ENCODE results near the gene PIP4K2C.
"Not testable (repeated sequence)": the region's sequence is repeated elsewhere in the genome, so short reads cannot be mapped to it uniquely, and the experiment has no call there.

The PIP4K2C gene

DNA sequence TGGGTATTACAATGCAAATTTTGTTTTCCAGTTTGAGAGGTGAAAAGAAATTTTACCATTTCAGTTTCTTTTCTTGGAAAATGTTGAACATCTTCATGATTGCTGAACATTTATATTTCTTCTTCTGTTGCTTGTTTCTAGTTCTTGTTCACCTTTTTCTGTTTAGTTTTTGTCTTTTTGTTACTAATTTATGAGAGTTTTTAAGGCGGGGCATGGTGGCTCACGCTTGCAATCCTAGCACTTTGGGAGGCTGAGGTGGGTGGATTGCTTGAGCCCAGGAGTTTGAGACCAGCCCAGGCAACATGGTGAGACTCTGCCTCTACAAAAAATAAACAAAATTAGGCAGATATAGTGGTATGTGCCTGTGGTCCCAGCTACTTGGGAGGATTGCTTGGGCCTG is 30.5 kb upstream of the PIP4K2C start:
- DNase-seq = no peak

DNA sequence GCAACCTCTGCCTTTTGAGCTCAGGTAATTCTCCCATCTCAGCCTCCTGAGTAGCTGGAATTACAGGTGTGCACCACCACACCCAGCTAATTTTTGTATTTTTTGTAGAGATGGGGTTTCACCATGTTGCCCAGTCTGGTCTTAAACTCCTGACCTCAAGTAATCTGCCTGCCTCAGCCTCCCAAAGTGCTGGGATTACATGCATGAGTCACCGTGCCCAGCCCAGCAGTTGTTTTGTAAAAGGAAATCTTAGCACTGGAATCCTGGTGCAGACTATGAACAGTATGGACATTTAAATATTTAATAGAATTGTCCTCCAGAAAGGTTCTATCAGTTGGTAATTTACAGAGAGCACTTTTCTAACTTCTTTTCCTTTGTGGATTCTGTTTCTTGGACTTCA is 29.9 kb upstream of the PIP4K2C start:
- DNase-seq = not testable (repeated sequence)

DNA sequence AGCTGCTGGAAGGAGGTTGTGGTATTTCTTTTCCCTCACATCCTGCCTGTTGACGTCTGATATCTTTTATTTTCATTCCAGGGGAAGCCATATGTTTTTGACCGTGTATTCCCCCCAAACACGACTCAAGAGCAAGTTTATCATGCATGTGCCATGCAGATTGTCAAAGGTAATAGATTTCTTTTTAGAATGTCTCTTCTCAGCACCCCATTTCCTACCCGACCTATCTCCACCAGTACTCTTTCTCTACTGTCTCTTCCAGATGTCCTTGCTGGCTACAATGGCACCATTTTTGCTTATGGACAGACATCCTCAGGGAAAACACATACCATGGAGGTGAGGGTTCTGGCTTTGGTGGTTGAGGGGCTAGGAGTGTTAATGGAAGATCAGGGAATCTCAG is 27.6 kb upstream of the PIP4K2C start:
- no peak for DNase-seq

DNA sequence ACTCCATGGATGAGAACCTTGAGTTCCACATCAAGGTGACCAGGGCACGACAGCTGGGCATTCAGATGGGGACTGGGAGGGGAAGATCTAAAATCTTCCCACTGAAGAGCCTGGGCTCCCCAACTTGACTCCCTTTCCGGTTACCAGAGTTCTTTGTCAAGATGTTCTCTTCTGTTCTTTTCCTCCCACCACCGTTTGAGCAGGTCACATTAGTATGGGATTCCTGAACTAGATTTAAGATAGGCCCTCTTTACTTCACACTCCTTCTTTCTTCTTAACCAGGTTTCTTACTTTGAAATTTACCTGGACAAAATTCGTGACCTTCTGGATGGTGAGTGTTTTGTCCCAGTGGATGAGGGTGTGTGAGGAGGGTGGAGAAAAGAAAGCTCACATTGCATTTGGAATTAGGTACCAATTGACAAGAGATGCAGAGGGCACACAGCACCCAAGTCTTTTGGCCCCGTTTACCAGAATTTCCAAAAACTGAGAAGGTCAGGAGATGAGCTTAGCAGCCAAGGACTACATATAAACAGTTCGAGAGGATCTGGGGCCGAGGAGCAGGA is 26.7 kb upstream of the PIP4K2C start:
- no peak for DNase-seq

DNA sequence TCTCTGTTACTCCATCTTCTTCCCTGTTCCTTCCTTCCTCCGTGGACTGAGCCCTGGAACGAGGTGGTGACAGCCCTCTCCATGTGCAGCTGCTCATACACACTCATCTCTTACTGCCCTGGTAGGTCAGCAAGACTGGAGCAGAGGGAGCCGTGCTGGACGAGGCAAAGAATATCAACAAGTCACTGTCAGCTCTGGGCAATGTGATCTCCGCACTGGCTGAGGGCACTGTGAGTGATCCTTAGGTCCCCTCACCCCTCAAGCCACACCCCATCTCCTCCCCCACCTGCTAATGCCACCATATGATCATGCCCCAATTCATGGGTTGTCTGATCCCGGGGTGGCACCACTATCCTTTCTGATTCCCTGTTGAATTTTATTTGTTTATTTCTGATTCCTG is 22.2 kb upstream of the PIP4K2C start:
- DNase-seq = no peak

DNA sequence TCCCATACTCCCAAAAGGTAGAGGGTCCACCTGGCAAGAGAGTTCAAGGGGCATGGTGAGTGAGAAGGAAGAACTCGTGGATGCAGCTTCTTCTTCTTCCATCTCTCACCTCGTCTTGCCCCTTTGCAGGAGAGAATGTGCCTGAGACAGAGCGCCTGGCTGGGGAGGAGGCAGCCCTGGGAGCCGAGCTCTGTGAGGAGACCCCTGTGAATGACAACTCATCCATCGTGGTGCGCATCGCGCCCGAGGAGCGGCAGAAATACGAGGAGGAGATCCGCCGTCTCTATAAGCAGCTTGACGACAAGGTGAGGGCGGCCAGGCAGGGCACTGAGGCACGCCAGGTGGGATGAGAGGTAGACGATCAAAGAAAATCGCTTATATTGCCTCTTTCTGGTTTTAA is 21.1 kb upstream of the PIP4K2C start:
- DNase-seq = no peak

DNA sequence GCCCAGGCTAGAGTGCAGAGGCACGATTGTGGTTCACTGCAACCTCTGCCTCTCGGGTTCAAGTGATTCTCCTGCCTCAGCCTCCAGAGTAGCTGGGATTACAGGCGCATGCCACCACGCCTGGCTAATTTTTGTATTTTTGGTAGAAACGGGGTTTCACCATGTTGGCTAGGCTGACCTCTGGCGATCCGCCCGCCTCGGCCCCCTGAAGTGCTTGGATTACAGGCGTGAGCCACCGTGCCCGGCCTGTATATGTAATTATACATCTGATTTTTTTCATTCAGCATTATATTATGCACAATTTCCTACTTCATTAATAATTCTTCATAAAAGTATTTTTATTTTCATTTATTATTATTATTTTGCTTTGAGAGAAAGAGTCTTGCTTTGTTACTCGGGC is 20.6 kb upstream of the PIP4K2C start:
- DNase-seq = not testable (repeated sequence)

DNA sequence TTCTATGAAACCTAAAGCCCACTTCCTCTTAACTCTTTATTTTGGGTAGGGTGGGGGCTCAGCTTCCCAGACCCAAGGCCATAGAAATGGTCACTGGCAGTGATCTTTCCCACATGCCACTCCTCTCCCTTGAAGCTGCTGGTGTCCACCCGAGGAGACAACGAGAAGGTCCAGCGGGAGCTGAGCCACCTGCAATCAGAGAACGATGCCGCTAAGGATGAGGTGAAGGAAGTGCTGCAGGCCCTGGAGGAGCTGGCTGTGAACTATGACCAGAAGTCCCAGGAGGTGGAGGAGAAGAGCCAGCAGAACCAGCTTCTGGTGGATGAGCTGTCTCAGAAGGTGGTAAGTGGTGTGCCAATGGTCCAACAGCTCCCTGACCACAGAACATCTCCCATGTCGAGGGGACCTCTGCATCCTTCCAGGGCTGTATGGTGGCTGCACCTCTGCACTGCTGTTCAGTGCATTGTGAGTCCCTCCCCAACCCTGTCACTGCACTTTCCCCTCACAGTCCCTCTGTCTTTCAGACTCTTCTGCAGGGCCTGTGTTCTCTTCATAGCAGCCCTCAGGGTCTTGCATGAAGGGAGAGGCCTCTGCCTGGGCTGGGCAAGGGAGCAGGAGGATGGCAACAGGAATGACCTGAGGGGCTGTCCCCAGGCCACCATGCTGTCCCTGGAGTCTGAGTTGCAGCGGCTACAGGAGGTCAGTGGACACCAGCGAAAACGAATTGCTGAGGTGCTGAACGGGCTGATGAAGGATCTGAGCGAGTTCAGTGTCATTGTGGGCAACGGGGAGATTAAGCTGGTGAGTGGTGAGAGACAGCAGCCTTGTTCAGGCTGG is 18.8 kb upstream of the PIP4K2C start:
- DNase-seq = no peak

DNA sequence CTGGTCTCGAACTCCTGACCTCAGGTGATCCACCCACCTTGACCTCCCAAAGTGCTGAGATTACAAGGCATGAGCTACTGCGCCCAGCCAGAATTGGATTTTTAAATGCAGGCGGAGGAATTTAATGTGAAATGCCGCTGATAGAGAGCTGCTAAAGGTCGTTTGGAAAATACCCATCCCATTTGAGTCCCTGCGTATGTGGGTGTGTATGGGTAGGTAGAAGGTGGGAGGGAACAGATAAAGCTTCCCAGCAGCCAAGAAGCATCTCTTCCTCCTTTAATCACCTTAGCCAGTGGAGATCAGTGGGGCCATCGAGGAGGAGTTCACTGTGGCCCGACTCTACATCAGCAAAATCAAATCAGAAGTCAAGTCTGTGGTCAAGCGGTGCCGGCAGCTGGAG is 16.2 kb upstream of the PIP4K2C start:
- DNase-seq = no peak

DNA sequence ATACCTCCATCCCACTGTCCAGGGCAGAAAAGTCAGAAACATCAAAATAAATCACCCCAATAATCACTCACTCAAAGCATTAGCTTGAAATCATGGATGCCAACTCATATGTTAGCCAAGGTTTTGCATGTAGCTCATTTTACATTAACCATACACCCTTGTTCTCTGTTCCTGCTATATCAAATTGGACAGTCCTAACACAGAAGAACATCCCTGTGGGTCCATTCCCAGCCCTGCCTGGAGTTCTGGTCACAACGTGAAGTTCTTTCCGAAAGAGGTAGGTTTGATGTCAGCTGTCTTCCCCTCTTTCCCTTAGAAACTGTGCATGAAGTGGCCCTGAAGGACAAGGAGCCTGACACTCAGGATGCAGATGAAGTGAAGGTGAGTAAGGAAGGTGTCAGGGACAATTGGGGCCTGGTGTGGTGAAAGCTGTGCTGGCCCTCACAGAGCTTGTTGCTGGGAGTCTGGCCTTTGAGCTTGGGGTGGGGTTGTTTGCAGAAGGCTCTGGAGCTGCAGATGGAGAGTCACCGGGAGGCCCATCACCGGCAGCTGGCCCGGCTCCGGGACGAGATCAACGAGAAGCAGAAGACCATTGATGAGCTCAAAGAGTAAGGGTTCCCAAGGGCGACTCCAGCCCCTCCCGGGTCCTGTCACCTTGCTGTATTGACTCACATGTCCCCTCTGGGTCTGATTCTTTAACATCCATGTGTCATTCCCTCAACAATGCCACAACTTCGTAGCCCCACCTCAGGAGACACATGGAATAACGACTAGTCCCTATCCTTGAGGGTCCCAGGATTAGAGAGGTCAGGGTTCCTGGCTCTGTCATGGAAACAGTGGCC is 15.0 kb upstream of the PIP4K2C start:
- no peak for DNase-seq

DNA sequence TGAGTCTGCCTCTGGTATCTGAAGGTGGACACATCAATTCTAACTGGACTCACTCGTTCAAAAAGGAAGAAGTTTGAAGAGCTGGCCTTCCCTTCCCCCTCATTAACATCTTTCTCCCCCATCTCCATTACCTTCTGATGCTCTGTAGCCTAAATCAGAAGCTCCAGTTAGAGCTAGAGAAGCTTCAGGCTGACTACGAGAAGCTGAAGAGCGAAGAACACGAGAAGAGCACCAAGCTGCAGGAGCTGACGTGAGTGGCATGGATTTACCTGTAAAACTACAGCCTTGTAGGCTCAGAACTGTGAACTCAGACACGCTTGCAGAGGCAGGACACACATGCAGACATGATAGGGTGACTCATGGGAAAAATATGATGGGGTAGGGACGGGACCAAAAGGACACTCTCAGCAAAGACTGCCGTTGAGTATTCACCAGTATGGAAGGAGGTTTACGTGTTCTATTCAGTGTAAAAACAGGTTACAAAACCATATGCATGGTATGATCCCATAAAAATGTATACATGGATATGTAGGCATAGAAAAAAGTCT is 14.3 kb upstream of the PIP4K2C start:
- DNase-seq = no peak

DNA sequence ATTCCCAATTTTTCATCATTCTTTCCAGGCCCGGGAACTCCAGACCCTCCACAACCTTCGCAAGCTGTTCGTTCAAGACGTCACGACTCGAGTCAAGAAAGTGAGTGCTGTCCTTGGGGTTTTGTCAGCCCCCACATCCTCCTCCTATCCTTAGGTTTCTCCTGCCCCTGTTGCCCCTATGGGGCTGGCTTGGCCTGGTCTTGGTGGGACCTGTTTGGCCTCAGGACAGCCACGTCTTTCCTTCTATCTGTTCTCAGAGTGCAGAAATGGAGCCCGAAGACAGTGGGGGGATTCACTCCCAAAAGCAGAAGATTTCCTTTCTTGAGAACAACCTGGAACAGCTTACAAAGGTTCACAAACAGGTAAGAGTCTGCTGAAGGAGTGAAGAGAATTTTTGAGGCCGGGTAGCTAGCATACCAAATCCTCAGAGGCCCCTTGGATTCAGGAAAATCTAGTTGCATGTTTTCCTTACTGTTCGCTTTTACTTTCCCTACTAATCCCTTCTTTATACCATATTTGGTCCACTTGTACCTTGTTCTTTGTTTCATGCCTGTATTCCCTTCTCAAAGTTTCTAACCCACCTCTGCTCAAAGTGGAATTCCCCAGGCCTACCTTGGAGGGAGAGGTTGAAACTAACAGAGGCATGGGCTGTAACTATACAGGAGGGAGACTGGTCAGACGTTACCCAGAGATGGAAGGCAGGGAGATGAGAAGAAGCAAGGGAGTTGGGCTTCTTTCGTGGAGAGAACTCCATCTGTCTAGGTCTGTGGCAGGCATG is 12.8 kb upstream of the PIP4K2C start:
- DNase-seq = no peak

DNA sequence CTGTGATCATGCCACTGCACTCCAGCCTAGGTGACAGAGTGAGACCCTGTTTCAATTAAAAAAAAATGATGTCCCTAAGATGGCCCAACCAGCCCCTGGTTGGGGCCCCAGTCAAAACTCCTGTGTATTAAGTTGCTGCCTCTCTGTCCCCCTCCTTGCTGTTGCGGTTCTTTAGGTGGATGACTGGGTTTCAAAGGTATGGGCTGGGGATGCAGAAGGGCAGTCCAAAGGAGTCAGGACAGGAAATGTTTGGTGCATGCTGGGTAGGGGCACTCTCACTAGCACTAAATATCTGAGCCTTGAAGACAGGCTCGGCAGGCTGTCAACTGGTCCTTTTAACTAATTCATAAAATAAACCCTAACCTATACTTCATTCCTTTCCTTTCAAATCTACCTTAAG is 12.0 kb upstream of the PIP4K2C start:
- DNase-seq = no peak

DNA sequence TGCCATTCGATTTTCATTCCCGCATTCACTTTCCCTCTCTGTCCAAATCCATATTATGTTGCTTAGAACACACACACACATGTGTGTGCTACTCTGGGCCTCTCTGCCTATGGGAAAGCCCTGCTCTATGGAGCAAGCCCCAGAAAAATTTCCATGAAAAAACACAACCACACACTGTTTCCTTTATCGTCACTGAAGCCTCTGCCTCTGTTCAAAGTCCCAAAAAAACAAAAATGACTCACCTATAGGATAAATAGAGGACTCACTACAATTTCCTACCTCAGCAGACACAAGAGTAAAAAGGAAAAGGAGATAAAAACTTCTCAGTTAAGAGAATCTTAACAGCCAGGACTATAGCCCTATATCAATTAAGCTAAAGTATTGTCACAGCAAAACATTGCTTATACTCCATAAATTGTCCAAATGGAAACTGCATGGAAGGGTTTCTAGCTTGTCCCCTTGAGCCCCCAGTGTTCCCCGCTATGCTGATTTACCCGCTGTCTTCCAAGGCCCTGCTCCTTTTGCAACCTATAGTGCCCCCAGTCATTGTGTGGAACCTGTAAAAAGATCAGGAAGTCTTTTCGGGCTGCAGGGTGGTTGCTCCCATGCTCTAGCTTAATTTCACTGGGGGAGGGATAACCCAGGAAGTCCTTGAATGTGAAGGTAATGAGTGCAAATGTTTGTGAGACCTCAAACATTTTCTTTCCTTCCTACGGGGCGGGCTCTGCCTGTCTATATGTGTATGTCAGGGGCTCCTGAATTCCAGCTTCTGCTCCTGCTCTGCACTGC is 11.1 kb upstream of the PIP4K2C start:
- DNase-seq = no peak

DNA sequence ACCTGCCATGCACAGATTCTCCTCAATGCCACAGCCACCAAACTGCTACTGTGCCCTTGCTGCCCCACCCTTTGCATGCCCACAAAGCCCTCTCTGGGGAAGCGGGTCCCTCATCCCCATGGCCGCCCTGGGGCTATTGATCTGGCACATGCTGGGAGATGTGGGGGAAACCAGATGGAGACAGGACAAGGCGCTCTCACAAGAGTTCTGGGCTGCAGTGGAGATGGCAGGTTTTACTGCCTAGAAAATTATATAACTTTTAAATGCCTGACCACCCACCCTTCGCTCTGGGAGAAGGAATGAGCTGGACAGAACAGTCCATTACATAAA is 10.6 kb upstream of the PIP4K2C start:
- DNase-seq = no peak

DNA sequence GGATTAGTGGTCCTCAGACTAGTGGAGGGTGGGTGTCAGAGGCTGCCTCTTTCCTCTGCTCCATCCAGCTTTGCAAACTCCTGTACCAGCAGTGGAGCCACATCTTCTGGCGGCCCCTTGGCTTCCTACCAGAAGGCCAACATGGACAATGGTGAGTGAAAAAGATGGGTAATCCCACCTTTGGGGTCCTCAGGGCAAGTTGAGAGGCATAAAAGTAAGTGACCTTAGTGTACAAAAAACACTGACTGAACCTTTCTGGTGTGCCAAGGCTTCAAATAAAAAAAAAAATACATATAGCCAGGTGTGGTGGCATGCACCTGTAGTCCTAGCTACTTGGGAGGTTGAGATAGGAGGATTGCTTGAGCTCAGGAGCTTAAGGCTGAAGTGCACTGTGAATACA is 9.2 kb upstream of the PIP4K2C start:
- DNase-seq = no peak

DNA sequence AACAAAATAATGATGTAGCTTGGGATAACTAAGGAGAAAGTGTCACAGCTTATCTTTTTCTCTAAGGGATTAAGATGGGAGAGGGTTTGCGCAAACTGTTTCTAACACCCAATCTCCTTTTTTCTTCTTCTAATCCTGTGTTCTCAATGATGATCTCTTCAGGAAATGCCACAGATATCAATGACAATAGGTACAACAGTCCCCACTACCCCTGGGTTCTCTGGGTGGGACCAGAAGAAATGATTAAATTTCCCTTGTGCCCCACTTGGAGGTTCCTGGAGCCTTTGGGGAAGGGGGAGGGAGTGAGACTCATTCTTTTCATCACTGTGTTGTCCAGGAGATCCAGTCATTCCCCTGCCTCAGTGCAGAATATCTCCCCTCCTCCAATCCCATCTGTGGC is 8.6 kb upstream of the PIP4K2C start:
- DNase-seq = no peak

DNA sequence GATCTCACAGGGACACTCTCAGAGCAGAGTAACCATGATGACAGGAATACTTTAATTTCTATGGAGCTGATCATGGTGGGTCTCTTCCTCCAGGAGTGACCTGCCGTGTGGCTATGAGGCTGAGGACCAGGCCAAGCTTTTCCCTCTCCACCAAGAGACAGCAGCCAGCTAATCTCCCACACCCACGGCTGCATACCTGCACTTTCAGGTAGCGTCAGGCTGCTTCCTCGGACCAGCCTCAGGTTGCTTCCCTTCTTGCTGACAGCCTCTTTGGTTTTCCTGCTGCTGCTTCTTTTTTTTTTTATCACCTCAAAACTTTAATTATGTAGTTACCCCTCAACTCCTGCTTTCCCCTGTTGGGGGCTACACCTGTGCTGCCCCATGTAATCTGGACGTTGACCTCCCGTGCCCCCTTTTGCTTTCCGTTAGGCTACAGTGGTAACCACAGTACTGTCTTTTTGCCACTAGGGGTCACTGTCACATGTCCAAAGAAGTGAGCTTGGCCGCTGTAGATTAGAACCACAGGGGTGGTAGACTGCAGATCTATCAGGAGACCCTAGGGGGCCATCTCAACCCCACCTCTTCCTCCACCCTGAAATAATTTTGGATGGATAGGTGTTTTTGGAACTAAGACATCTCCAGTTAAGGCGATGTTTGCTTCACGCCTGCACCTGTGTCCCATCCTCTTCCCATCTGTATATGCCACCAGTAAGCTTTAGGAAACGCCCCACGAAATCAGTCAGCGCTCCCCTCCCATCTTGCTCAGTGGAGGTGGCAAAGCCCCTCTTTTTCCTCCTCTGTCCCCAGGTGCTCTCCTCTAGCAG is 7.8 kb upstream of the PIP4K2C start:
- DNase-seq = peak; percentile 45

DNA sequence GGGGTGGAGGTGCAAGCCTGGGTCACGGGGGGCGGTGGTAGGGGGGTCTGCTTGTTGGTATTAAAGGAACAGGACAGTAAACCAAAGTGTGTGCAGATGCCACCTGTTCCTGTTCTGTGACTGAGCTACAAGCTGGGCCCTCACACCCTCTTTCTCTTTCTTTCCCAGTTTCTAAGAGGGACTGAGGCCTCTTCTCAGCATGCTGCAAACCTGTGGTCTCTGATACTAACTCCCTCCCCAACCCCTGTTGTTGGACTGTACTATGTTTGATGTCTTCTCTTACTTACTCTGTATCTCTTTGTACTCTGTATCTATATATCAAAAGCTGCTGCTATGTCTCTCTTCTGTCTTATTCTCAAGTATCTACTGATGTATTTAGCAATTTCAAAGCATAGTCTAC is 6.9 kb upstream of the PIP4K2C start:
- no peak for DNase-seq

DNA sequence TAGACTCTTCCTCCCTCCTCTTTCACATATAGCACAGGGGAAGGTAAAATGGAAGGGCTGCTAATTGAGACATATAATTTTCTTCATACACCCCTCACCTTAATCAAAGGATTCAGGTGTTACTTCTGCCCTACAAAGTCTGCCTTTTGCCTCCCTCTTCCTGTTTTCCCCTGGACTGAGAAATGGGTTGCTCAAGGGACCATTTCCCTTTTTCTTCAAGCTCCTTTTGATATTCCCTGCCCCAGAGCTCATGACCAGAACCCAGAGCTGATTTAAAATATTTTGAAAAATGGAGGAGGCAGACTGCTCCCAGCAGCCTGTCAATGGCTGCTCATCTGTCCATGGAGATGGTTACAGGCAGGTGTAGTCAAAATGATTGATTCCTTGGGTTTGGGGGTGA is 6.3 kb upstream of the PIP4K2C start:
- DNase-seq = no peak

DNA sequence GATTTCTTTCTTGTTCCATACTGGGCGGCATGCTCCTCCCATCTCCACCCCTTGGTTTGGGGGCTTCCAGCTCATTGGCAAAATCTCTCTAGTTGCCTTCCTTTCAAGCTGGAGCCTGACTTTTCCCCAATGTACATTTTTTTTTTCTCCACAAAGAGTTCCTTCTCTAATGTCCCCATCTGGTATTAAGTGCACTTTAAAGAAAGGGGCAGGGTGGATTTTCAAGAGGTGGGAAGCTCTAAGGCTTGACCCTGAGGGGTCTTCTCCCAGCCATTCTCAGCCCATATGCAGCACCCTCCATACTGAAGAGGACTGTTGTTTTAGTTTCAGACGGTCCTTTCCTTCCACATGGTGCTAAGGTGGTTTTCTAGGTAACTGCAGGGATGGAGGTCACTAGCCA is 5.8 kb upstream of the PIP4K2C start:
- no peak for DNase-seq

Measured in NCI-H2029 treated with DMSO at 0.1 percent for 48 hours (cell line).